K562 (cell line): ENCODE measurements around the gene SFXN3. TPM values are rescaled to one million over a fixed set of nuclear protein-coding genes. Genes with fewer than 3 reads are reported as not detected.

Source experiments
- BRD9 ChIP-seq: fragments of 450-650 bp; IDR thresholded peaks from 2 replicates; pipeline ENCODE4 v1.6.1; 2018; ENCODE audit warnings: low read depth; ENCODE audit not compliant: partially characterized antibody
- CAMTA2 ChIP-seq: fragments of 250-450 bp; sonication (Bioruptor Pico); conservative IDR thresholded peaks from 2 replicates; pipeline ENCODE4 v1.5.1; 2022
- EP400 ChIP-seq: fragments of 450-650 bp; IDR thresholded peaks from 2 replicates; pipeline ENCODE4 v1.6.1; 2017; ENCODE audit warnings: antibody characterized with exemption, mild to moderate bottlenecking, moderate library complexity
- LCOR ChIP-seq: sonication (generic); formaldehyde crosslinking; IDR thresholded peaks from 2 replicates; pipeline ENCODE4 v1.8.0; 2022; ENCODE audit warnings: mild to moderate bottlenecking, missing genetic modification reagents
- MAFF ChIP-seq: IDR thresholded peaks from 2 replicates; pipeline ENCODE4 v1.6.1; 2012; ENCODE audit warnings: low read length, improper control_type of control experiment
- RBBP5 ChIP-seq: fragments of 200-600 bp; sonication (generic); IDR thresholded peaks from 2 replicates; pipeline ENCODE4 v1.6.1; 2012; ENCODE audit warnings: borderline replicate concordance, mild to moderate bottlenecking, low read length, control low read depth, inconsistent platforms; ENCODE audit not compliant: insufficient read depth, poor library complexity, severe bottlenecking
- SPI1 ChIP-seq: IDR thresholded peaks from 2 replicates; pipeline ENCODE4 v1.6.1; 2011; ENCODE audit warnings: low read depth, low read length, control low read depth, borderline replicate concordance
- STAT5A ChIP-seq: IDR thresholded peaks from 2 replicates; pipeline ENCODE4 v1.6.1; 2012; ENCODE audit warnings: low read length, inconsistent platforms, borderline replicate concordance
- TCF7L2 ChIP-seq: fragments of 150-350 bp; IDR thresholded peaks from 2 replicates; pipeline ENCODE4 v1.6.1; 2016; ENCODE audit warnings: low read depth, mild to moderate bottlenecking, low read length, moderate library complexity
- ZNF507 ChIP-seq: conservative IDR thresholded peaks from 2 replicates; pipeline ENCODE4 v1.6.1; 2017; ENCODE audit warnings: missing genetic modification characterization, missing compliant biosample characterization
- polyA plus RNA-seq, 8 experiments: library from polyadenylated mRNA; depleted of rRNA in 4 of 8; stranded (reverse) in 5 of 8; unstranded in 3 of 8; fragments of >200 nt; fragmentation: Nextera tagmentation in 2 of 8; fragmentation: Illumina TruSeq in 1 of 8; extraction: Ambion mirVana in 2 of 8; extraction: Trizol in 1 of 8; gene quantifications; 2 replicates each; pipeline versions ENCODE4 v1.2.1 to v1.2.3, GENCODE V29; 2011 to 2014; ENCODE audit warnings: inconsistent platforms in 1 of 8, missing spikeins in 1 of 8
- total RNA-seq, 7 experiments: library from RNA; depleted of rRNA in 6 of 7; stranded (reverse); fragments of >200 nt in 6 of 7; fragmentation: Illumina TruSeq in 2 of 7; extraction: Trizol in 2 of 7; gene quantifications; 2 replicates each; pipeline versions ENCODE4 v1.2.1 to v1.2.3, GENCODE V29; 2011 to 2021; ENCODE audit warnings: low replicate concordance in 1 of 7
- TF ChIP-seq, protein P1 (sequence below): sonication (generic); formaldehyde crosslinking; IDR thresholded peaks from 2 replicates; pipeline ENCODE4 v1.8.0; 2023; ENCODE audit warnings: missing genetic modification reagents, mild to moderate bottlenecking, borderline replicate concordance
- TF ChIP-seq, protein P2 (sequence below): sonication (generic); formaldehyde crosslinking; IDR thresholded peaks from 2 replicates; pipeline ENCODE4 v1.8.0; 2022; ENCODE audit warnings: mild to moderate bottlenecking, missing genetic modification reagents
- TF ChIP-seq, protein P3 (sequence below): IDR thresholded peaks from 2 replicates; pipeline ENCODE4 v1.6.1; 2011; ENCODE audit warnings: borderline replicate concordance, low read depth, mild to moderate bottlenecking, moderate library complexity, low read length; ENCODE audit not compliant: insufficient read depth, poor library complexity, severe bottlenecking

Gene SFXN3
- total and polyA plus RNA-seq, 9 of the 15 experiments (the other 6 are each of a cell fraction or from before 2014, with no cell fraction given) = 0.24 to 4.6 (median 0.86) TPM

DNA sequence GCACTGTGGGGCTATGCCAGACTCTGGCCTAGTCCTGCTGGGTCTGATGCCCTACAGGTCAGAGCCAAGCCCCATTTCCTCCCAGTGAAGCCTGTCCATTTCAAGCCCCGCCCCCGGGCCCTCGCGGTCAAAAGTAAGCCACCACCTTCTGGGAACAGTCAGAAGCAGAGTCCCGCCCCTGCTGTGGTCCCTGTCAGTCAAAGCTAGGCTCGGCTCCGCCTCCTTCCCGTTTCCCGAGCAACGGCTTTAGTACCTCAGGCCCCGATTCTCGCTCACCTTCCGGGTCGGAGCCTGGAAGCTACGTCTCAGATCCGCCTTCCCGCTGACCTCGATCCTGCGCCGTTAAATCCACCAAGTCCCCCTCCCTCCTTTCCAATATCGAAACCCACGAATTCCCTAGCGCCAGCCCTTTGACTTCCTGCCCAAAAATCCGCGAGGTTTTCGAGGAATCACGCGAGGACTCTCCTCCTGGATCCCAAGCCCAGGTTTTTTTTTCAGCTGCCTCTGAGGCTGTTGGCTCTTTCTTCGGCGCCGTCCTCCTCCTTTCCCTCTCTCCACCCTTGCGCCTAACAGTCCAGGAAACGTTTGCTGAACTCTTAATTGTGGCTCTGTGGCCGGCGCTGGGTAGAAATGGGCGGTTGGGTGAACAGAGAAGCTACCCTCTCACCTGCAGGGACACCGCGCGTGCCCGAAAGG is 11.8 kb downstream of the SFXN3 start (continued):
- TF ChIP-seq, protein P1, sequence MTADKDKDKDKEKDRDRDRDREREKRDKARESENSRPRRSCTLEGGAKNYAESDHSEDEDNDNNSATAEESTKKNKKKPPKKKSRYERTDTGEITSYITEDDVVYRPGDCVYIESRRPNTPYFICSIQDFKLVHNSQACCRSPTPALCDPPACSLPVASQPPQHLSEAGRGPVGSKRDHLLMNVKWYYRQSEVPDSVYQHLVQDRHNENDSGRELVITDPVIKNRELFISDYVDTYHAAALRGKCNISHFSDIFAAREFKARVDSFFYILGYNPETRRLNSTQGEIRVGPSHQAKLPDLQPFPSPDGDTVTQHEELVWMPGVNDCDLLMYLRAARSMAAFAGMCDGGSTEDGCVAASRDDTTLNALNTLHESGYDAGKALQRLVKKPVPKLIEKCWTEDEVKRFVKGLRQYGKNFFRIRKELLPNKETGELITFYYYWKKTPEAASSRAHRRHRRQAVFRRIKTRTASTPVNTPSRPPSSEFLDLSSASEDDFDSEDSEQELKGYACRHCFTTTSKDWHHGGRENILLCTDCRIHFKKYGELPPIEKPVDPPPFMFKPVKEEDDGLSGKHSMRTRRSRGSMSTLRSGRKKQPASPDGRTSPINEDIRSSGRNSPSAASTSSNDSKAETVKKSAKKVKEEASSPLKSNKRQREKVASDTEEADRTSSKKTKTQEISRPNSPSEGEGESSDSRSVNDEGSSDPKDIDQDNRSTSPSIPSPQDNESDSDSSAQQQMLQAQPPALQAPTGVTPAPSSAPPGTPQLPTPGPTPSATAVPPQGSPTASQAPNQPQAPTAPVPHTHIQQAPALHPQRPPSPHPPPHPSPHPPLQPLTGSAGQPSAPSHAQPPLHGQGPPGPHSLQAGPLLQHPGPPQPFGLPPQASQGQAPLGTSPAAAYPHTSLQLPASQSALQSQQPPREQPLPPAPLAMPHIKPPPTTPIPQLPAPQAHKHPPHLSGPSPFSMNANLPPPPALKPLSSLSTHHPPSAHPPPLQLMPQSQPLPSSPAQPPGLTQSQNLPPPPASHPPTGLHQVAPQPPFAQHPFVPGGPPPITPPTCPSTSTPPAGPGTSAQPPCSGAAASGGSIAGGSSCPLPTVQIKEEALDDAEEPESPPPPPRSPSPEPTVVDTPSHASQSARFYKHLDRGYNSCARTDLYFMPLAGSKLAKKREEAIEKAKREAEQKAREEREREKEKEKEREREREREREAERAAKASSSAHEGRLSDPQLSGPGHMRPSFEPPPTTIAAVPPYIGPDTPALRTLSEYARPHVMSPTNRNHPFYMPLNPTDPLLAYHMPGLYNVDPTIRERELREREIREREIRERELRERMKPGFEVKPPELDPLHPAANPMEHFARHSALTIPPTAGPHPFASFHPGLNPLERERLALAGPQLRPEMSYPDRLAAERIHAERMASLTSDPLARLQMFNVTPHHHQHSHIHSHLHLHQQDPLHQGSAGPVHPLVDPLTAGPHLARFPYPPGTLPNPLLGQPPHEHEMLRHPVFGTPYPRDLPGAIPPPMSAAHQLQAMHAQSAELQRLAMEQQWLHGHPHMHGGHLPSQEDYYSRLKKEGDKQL (CRISPR knock-in tag) = no peak
- TF ChIP-seq, protein P2, sequence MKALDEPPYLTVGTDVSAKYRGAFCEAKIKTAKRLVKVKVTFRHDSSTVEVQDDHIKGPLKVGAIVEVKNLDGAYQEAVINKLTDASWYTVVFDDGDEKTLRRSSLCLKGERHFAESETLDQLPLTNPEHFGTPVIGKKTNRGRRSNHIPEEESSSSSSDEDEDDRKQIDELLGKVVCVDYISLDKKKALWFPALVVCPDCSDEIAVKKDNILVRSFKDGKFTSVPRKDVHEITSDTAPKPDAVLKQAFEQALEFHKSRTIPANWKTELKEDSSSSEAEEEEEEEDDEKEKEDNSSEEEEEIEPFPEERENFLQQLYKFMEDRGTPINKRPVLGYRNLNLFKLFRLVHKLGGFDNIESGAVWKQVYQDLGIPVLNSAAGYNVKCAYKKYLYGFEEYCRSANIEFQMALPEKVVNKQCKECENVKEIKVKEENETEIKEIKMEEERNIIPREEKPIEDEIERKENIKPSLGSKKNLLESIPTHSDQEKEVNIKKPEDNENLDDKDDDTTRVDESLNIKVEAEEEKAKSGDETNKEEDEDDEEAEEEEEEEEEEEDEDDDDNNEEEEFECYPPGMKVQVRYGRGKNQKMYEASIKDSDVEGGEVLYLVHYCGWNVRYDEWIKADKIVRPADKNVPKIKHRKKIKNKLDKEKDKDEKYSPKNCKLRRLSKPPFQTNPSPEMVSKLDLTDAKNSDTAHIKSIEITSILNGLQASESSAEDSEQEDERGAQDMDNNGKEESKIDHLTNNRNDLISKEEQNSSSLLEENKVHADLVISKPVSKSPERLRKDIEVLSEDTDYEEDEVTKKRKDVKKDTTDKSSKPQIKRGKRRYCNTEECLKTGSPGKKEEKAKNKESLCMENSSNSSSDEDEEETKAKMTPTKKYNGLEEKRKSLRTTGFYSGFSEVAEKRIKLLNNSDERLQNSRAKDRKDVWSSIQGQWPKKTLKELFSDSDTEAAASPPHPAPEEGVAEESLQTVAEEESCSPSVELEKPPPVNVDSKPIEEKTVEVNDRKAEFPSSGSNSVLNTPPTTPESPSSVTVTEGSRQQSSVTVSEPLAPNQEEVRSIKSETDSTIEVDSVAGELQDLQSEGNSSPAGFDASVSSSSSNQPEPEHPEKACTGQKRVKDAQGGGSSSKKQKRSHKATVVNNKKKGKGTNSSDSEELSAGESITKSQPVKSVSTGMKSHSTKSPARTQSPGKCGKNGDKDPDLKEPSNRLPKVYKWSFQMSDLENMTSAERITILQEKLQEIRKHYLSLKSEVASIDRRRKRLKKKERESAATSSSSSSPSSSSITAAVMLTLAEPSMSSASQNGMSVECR (CRISPR knock-in tag) = no peak
- TF ChIP-seq SPI1 (peak; percentile 21; the same call in 1 of the 2 replicates), LCOR (0 out of 2 replicates have a peak, but pooled peaks have one; percentile 21), MAFF (no peak; the same call in 1 of the 2 replicates), RBBP5 (peak; percentile 51), CAMTA2 (CRISPR knock-in tag) (no peak), ZNF507 (tag) (no peak), TCF7L2 (no peak), EP400 (peak; percentile 29; the same call in 1 of the 2 replicates), BRD9 (peak; percentile 51), STAT5A (no peak)
- TF ChIP-seq, protein P3, sequence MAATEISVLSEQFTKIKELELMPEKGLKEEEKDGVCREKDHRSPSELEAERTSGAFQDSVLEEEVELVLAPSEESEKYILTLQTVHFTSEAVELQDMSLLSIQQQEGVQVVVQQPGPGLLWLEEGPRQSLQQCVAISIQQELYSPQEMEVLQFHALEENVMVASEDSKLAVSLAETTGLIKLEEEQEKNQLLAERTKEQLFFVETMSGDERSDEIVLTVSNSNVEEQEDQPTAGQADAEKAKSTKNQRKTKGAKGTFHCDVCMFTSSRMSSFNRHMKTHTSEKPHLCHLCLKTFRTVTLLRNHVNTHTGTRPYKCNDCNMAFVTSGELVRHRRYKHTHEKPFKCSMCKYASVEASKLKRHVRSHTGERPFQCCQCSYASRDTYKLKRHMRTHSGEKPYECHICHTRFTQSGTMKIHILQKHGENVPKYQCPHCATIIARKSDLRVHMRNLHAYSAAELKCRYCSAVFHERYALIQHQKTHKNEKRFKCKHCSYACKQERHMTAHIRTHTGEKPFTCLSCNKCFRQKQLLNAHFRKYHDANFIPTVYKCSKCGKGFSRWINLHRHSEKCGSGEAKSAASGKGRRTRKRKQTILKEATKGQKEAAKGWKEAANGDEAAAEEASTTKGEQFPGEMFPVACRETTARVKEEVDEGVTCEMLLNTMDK = no peak
